NCI-H1930 (cell line): Measurements from ENCODE around the gene STAC.

Source experiments
- DNase-seq, 2 experiments: peaks; one replicate each; lab custom pipeline; 2025; lab: John Stamatoyannopoulos, UW

Gene STAC, protein sequence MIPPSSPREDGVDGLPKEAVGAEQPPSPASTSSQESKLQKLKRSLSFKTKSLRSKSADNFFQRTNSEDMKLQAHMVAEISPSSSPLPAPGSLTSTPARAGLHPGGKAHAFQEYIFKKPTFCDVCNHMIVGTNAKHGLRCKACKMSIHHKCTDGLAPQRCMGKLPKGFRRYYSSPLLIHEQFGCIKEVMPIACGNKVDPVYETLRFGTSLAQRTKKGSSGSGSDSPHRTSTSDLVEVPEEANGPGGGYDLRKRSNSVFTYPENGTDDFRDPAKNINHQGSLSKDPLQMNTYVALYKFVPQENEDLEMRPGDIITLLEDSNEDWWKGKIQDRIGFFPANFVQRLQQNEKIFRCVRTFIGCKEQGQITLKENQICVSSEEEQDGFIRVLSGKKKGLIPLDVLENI

DNA sequence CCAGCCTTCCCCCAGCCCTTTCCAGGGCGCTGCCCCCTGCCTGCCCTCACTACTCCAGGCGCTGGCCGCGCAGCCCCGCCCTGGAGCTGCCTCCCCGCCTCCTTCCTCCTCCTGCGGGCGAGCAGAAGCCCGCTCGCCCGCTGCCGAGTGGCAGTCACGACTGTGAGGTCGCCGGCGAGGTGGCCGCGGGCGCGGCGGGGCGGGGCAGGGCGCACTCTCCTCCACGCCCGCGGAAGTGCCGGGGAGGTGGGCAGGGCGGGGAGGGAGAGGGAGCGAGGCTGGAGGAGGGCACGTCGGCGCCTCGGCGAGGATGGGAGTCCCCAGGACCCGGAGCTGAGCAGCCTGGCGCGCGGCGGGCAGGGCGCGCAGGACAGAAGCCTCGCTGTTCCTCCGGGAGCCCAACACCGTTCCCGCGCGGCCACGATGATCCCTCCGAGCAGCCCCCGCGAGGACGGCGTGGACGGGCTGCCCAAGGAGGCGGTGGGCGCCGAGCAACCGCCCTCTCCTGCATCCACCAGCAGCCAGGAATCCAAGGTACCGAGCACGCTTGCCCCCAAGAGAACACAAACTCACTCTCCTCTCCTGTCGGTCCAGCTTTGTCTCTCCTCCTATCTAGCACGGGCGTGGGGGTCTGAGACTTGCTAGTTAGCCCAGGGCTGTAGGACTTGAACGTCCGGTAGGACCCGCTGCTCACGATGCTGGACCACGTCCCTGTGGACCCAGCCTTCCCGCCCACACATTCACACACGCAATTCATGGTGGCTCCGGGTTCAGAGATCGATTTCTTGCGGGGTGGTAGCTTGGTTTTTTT lies at the start of gene STAC:
Gene STAC (plus strand): TSS at position 284 of the 811 bp plus-strand sequence. CDS start 140 bp downstream, at position 424.
- peak in 1 of 2 experiments; percentile 7 for DNase-seq

- DNase-seq = no peak
Observed at GRCh38 chr3:36332139-36332538, 48.2 kb upstream of the STAC start.

GRCh38 chr3:36362216-36362615 lies 18.1 kb upstream of the STAC start:
- DNase-seq = no peak

- DNase-seq = no peak
Observed at GRCh38 chr3:36362973-36363372, 17.3 kb upstream of the STAC start.

DNA sequence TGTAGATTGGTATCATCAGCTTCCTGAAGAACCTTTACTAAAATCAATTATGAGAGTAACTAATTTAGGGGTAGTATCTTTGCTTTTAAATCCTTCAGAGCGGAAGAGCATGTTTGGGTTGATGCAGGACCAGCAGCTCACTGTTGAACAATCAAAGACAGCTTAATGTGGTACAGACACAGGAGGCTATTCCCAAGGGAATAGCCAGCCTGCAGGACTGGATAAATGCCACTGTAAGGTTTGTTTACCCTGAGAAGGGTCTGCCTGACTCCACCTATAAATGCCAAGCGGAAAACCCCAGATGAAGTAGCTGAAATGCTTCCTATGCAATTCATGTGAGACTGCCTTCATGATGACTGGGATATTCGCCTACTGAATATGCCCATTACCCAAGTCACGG lies 16.0 kb upstream of the STAC start:
- no peak for DNase-seq

GRCh38 chr3:36365829-36366228 lies 14.5 kb upstream of the STAC start:
- no peak for DNase-seq

GRCh38 chr3:36366308-36366707 lies 14.0 kb upstream of the STAC start:
- DNase-seq = no peak

GRCh38 chr3:36367912-36368573 lies 12.3 kb upstream of the STAC start:
- DNase-seq = no peak

DNA sequence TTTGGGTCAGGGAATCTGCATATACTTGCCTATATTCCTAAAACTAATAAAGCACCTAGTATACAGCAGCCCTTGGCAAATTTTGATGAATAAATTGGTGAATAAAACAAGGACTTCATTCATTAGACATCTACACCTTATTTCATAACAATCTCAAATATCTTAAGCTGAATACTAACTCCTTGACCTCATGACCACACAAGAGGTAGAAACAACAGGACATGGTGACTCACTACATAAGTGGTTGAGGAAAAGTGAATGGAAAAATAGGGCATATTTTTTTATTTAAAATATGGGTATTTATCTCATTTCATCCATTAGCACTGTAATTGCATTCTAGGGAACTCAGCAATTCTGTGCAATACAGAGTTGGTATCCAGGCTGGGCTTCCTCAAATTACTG lies 7.8 kb upstream of the STAC start:
- DNase-seq = no peak

DNA sequence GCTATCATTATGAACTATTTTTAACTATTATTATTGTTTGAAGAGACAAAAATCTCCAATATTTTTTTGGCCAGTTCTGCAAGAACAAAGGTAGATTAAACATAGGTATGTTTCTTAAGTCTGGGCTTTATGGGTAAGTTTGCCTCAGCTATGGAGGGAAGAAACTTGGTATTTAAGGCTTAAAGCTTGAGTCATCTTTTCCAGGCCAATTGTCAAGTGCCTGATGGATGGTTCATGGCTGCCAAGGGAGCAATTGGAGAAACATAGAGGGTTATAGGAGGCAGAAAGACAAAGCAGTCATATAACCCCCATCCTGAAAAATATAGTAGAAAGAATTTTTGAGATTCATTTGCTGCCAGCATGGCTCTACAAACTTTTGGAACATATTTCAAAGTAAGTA lies 7.2 kb upstream of the STAC start:
- no peak for DNase-seq

DNA sequence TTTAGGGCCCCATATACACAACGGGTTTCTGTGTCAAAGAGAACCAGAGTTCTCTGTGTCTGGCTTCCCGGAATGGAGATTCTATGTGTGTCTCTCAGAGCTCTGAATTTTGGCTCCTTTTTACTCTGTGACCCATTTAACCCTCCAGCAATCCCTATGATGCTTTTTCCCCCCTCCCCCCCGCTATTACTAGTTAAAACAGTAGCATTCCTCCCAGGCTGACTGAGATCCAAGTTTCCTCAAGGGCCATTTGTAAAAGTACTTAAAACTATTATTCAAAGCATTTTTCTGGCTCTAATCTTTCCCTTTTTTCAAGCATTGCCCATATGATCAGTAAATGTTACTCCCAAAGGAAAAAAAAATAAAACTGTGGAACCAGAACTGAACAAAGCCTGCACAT lies 6.6 kb upstream of the STAC start:
- no peak for DNase-seq

DNA sequence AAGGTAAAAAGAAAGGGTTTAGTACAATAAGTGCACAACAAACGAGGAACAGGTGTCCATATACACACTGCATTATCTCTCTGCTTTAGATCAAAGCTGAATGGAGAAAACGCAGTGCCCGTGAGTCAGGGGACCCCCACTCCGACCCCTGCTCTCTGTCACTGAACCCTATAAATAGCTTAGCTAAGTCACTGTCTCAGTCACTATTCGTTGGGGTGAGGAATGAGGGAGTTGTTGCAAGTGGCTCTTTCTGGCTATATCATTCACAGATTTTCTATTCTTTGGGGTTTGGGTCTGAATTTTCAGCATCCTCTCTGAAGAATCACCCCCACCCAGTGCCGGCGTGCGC lies 458 bp upstream of the STAC start:
- DNase-seq = no peak

DNA sequence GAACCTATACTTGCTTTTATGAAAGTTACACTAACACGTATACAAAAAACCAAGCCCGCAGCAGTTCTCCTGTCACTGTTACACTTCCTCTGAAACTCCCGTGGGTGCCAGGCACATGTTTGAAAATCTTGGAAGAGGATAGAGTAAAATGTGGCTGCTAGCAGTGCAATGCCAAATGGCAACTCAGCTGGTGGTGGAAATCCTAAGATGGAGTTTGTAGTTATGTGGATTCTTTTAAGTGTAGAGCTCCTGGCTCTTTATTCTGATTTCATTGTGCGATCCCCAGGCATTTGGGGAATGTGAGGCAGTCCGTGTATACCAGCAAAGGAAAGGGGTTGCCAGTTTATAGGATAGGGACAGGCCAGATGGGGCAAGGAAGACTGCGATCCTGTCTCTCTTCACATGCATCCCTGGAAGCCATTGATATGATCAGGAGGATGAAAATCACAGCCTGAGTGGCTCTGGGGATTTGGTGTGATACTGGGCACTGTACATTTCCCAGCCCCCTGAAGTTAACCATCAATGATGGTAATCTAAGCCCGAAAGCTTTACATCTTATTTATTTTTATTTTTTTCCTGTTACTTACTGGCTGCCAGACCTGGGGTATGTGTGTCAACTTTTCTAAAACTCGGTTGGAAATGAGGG lies 1.1 kb downstream of the STAC start:
- no peak for DNase-seq

- DNase-seq = no peak
Observed at GRCh38 chr3:36393563-36393962, 13.3 kb downstream of the STAC start.

DNA sequence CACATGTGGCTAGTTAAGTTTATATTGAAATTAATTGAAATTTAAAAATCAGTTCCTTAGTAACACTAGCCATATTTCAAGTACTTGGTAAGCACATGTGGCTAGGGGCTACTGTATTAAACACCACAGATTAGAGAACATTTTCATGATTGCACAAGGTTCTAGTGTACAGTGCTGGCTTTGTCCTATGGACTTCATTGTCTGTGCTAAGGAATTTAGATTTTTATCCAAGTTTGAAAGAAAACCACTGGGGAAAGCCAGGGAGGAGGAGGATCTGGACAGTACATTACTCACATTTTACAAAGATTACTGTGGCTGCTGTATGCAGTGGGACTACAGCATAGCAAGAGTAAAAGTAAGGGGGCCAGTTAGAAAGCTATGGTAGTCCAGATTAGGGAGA lies 13.9 kb downstream of the STAC start:
- DNase-seq = no peak

DNA sequence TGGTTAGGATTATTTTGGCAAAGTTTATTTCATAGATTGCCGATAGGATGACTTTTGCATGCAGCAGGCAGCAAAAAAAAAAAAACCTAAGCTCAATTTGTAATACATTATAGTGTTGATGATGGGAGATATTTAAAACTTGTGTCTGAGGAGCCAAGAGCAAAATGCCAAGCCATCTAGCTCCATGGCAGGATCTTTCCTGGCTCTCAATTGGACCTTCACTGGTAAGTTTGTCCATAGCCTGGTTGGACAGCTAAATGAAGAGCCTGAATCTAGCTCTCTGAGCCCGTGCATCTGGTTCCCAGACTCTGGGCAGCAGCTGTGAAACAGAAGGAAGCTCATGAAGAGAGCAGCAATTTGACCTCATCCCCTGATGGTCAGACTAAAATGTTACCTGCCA lies 17.5 kb downstream of the STAC start:
- DNase-seq = no peak

DNA sequence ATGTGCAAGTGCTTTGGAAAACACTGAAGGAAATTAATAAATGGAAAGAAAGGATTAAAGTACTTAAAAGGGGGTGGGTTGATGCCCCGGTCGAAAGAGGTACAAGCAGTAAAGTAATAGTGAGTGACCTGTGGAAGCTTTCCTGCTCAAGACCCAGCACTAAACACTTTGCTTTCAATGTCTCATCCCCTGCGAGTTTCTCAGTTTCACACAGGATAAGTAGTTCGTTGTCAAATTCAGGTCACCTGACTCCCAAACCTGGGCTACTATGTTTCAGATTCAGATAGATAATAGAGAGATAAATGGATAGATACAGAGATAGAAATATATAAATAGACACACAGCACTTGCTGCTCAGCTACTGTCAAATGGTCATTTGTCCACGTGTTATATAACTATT lies 19.6 kb downstream of the STAC start:
- DNase-seq = no peak

DNA sequence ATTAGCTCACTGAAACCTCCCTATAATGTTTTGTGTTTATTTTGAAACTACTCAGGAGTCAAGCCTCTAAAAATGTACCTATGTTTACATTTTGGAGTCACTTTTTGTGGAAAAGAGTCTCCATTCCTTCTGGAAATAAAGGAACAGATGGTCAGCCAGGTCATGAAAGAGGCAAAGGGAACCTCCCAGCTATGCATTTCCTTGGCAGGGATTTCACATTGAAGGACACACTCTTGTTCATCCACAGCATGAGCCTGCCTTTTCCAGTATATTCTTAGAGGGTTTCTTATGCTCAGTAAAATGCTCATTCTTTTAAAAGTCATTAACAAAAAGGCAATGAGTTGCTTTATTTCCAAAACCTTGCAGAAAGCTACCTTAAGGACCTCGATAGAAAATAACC lies 20.8 kb downstream of the STAC start:
- DNase-seq = no peak

GRCh38 chr3:36403661-36404060 lies 23.4 kb downstream of the STAC start:
- DNase-seq = no peak

DNA sequence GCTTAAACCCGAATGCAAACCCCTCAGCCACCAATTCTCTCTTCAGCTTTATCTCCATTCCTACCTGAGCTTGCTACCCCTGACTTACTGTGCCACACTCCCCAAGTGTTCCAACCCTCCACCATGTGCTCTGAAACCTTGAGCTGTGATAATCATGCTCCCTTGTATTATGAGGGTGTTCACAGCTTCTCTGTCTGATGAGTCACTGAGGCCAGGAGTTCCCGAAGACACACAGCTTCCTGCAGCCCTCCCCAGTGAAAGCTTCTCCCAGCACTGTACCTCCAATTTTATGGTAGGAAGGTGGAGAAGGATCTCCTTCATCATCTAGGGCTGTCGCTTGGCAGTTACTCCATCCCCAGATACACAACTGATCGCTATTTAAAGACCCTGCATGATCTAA lies 24.9 kb downstream of the STAC start:
- no peak for DNase-seq

GRCh38 chr3:36408146-36408545 lies 27.8 kb downstream of the STAC start:
- no peak for DNase-seq

DNA sequence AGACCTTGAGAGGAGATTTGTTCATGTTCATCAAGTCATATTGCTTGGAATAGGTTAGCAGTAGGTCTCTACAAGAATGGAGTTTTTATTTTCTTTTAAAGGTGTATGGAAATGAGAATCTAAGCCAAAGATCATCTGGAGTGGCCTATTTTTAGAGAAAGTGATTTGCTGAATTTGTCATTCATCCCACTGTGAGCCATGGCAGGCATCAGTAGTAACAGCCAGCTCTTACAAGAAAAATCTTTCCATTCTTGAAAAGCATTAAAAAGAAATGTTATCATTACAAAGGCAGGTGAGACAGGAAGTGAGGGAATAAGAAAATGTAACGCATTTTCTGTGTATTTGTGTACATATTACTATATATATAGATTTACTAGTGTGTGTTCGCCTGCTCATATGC lies 29.6 kb downstream of the STAC start:
- no peak for DNase-seq
